Fibroblast of skin of back (primary cell): ENCODE data around the gene ALOXE3.
"Not testable (repeated sequence)": the region's sequence is repeated elsewhere in the genome, so short reads cannot be mapped to it uniquely, and the experiment has no call there.

Experiments
- DNase-seq: peaks from one replicate; pipeline ENCODE4 v3.0.0-alpha.2; 2013

Gene ALOXE3

DNA sequence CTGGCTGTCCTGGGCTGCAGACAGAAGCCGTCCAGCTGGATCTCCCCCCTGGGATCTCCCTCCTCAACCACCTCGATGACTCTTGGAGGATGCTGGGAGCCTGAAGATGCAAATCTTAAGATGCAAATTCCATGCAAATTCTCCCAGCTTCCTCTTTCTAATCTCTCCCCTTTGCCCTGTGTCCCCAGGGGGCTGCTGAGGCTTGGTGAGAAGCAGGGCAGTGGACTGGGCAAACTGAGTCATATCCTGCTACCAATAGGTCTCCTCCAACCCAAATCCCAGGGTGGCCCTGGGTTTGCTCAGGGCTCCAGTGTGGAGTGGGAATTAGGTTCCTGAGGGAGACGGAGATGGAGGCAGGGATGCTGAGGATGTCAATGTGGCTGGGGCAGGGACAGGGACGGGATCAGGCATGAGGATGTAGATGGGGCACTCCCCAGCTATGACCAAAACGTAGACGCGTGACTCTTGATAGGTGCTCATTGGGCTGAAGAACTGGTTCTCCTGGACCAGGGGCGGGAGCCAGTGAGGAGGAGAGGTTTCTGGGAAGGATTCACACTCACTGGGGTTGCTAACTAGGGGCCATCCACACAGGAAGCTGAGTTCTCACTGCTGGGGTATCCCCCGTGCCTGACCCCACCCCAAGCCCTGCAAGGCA is 27.2 kb downstream of the ALOXE3 start:
- peak; percentile 34 for DNase-seq

DNA sequence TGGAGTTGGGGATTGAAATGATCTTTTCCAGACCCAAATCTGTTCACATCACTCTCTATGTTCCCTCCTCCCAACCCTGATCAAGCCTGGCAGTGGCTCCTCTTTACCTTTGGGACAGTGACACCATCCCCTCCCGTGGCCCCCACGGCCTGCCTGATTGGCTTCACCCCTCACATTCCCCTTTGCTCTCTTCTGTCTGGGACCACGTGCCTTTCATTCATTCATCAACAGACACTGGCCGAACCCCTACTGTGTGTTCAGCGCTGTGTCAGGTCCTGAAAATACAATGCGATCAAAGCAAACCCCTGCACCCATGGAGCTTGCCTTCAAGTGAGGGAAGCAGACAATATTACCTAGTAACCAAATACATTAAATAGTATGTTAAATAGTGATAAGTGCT is 28.6 kb downstream of the ALOXE3 start:
- DNase-seq, result no peak

DNA sequence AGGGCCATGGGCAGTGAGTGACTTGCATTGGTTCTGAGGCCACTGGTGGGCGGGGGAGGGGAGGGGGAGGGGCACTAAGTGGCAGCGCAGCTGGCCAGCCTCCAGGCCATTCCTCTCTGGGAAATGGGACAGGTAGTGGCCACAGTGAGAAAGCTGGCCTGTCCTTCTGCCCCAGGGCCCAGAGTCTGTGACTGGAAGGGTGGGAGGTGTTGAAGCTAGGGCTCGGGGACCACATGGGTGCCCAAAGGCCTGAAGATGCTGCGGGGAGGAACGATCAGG is 30.4 kb downstream of the ALOXE3 start:
- DNase-seq, result no peak

DNA sequence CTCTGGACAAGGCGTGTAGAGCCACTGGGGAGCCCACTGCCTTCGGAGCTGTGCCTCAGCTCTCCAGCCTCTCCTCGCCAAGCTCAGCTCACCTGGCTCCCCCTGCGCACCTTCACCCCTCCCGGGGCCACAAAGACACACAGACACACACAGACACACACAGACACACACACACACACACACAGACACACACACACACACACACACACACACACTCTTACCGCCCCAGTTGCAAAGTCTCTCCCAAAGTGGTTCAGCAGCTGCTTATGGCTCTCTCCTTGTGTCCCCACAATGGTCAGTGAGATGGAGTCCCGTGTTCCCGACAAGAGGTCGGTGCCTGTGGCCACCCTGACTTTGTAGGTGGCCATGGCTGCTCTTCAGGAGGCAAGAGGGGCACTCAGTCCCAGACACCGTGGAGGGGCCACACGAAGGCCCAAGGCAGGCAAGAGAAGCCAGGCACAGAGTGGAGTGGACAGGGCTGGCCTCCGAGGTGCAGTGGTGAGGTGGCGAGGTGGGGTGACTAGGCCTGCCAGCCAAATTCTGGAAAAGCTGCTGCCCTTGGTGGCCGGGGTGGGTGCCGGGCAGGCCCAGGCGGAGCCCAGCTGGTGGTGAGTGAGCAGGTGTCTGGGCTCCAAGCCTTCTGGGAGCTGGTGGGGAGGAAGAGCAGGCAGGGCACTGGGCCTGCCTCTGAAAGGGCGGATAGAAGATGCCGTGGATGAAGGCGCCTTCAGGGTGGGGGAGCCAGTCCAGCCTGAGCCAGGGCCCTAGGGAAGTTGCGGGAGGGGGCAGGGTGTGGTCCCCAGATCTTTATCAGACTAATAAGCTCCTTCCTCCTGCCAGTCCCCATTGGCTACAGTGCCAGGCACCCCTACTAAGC is 31.0 kb downstream of the ALOXE3 start, which contains the start of gene ALOX12B:
ALOX12B (minus strand) TSS at position 642 of the 877 bp plus-strand sequence; CDS start at position 368, 274 bp downstream.
- no peak for DNase-seq

- no peak for DNase-seq
These were observed 34.1 kb downstream of the ALOXE3 start for GRCh38 chr17:8084250-8084649.

- no peak for DNase-seq
These were observed 36.0 kb downstream of the ALOXE3 start for GRCh38 chr17:8082292-8082691.

GRCh38 chr17:8081876-8082275 is 36.4 kb downstream of the ALOXE3 start:
- DNase-seq, result no peak

GRCh38 chr17:8080799-8081219 is 37.5 kb downstream of the ALOXE3 start:
- DNase-seq, result no peak

DNA sequence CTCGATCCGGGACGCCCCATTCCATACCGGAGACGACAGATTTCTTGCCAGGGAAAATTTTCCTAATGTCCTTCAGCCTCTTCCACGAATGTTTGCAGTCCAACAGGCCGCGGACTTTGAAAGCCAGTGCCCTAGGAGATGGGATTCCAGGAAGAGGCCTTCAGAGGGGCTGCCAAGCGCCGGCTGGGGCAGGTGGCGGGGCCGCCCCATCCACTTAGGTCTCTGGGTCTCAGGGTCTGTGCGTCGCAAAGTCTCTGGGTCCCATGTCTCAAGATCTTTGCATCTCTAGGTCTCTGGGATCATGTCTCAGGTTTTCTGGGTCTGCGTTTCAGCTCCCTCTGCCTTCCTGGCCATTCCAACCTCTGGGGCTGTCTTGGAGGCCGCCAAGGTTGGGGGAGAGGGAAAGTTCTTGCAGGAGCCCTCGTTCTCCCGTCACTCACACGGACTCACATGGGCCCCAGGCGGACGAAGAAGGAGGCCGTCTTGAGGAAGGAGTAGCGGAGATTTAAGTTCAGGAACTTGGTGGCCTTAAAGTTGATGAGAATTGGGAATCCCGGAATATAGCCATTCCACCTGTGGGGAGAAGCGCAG is 38.0 kb downstream of the ALOXE3 start:
- no peak for DNase-seq

- peak; percentile 55 for DNase-seq
These were observed 38.8 kb downstream of the ALOXE3 start for GRCh38 chr17:8079291-8080207.

DNA sequence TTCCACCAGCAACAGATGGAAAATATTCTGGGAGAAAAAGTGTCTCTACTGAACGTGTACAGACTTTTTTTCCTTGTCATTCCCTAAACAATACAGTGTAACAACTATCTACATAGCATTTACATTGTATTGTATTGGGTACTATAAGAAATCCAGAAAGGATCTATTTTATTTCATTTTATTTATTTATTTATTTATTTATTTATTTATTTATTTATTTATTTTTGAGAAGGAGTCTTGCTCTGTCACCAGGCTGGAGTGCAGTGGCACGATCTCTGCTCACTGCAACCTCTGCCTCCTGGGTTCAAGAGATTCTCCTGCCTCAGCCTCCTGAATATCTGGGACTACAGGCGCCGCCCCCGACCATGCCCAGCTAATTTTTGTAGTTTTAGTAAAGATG is 40.4 kb downstream of the ALOXE3 start:
- DNase-seq, result not testable (repeated sequence)

- no peak for DNase-seq
These were observed 41.6 kb downstream of the ALOXE3 start for GRCh38 chr17:8076502-8077266.

- DNase-seq, result no peak
These were observed 42.6 kb downstream of the ALOXE3 start for GRCh38 chr17:8075574-8076342.

DNA sequence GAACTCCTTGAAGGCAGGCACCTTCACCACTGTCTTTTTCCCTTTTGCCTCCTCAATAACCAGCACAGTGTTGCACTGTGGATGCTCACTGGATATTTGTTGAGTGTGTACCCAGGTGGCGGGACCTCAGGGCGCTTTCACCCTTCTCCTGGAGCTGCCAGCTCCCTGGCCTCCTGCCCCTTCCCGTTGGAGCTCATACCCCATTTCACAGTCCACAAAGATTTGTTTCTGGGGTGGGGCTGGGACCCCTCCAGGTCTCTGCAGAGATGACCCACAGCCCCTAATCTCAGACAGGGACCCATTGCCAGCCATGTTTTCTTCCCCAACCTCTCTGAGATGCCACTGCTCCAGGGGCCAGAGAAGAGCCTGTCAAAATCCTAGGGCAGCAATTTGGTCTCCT is 43.2 kb downstream of the ALOXE3 start:
- DNase-seq, result no peak

DNA sequence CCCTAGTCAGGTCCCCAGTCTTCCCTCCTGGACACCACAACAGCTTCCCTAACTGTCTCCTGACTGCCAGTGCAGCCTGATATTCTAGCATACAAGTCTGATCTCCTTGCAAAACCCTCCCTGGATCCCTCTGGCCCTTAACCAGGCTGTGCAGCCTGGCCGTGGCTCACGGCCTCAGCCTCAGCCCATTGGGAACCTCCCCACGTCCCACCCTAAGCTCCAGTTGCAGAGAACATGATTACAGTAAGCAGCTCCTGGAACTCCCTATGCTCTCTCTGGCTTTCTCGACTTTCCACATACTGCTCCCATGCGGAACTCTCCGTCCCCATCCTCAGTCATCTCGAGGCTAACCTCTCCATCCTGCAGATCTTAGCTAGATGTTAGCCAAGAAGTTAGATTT is 43.8 kb downstream of the ALOXE3 start:
- no peak for DNase-seq

DNA sequence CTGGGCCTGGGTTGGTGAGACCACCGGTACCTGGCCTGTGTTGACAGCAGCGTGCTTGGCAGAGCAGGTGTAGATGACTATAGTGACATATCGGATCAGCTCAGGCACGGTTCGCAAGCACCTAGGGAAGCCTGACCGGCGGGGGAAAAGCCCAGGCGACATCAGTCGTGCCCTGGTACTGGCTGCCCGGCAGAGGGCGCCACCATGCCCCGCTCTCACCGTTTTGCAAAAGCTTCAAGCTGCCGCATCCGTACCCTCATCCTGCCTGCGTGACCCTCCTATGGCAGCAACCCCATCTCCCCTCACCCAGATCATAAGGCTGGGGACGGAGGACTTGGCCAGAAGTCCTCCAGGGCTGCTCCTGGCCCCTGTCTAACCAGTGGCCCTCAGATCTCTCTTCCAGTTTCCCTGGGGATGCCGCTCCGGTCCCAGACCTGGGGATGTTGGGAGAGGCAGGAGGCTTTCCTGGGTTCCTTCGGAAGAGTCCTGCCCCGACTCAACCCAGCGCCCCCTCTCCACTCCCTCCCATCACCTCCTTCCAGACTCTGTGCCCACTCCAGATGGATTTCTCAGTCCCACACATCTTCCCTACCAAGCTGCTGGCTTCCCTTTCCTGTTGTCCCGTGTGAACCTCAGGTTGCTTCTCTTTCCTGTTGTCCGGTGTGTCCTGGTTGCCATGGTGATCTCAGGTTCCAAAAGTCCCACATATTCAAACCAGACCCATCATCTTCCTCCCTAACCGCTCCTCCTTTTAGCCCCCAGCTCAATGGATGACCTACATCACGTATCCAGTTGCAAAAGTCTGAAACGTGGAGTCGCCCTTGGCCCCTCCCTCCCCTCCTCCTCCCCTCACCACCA is 44.5 kb downstream of the ALOXE3 start:
- DNase-seq, result peak; percentile 50

DNA sequence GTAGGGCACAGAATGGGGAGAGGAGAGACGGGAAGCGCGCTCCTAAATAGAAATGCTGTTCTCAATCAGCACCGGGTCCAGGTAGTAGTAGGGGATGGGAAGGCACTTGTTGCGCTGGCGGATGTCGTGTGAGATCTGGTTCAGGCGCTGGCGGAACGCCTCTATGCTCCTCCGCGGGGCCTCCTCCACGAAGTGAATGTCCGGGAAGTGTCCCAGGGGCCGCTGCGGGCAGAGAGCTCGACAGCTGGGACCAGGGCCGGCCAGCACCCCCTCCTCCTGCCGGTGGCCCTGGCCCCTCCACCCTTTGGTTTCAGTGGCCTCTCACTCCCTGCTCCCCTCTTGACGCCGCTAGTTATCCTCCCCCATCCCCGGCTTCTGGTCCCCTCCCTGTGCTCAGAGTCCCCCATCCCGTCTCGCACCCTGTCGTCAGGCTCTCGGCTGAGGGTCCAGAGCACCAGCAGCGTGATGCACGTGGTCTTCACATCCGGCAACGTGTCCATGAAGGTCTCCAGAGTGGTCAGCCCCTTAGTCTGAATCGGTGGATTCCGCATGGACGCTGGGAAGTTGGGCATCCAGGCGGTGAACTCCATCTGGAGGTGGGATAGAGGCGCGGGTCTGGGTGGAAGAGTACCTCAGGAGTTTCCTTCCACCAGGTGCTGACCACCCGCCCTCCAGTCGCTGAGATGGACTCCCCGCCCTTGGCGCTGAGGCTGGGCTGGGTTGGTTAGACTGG is 45.4 kb downstream of the ALOXE3 start:
- no peak for DNase-seq

GRCh38 chr17:8072341-8072728 is 46.0 kb downstream of the ALOXE3 start:
- no peak for DNase-seq

DNA sequence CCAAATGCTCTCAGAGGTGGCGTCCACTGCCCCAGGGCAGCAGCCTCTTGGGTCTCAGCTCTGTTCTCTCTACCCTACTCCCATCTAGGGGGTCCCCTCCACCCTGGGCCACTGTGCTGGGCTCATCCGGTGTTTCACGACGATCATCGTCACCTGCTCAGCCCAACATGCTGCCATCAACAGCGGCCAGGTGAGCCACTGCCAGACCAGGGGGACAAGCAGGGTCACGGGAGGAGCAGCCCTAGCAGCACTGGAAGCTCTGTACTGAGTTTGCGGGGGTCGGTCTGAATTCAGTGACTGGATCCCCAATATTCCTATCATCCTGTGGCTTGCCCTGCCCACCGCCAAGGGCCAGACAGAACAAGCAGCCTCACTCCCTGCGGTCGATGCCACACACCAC is 46.8 kb downstream of the ALOXE3 start:
- no peak for DNase-seq

DNA sequence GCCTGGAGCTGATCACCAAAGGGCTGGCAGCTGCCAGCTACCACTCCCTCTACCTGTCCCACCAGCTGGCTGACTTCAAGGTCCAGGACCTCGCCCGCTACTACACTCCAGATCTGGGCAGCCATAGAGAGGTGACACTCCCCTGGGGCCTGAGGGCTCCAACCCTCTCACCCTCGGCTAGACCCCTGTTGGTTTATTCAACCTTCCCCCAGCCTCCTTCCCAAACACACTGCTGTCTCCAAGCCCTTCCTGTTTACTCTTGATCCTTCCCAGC is 48.8 kb downstream of the ALOXE3 start:
- no peak for DNase-seq
